Panc1 (cell line): ENCODE measurements around the gene AKAP10.

Experiments used
- POLR2AphosphoS5 ChIP-seq: IDR thresholded peaks from 2 replicates; pipeline ENCODE4 v1.6.1; 2012; ENCODE audit warnings: mild to moderate bottlenecking, low read depth, low read length, moderate library complexity
- TCF7L2 ChIP-seq: IDR thresholded peaks from 2 replicates; pipeline ENCODE4 v1.6.1; 2011; ENCODE audit warnings: mild to moderate bottlenecking, low read depth, low read length, inconsistent platforms
- TF ChIP-seq, protein P1 (sequence below): fragments of 450-650 bp; IDR thresholded peaks from 2 replicates; pipeline ENCODE4 v1.5.1; 2017; ENCODE audit warnings: mild to moderate bottlenecking

DNA sequence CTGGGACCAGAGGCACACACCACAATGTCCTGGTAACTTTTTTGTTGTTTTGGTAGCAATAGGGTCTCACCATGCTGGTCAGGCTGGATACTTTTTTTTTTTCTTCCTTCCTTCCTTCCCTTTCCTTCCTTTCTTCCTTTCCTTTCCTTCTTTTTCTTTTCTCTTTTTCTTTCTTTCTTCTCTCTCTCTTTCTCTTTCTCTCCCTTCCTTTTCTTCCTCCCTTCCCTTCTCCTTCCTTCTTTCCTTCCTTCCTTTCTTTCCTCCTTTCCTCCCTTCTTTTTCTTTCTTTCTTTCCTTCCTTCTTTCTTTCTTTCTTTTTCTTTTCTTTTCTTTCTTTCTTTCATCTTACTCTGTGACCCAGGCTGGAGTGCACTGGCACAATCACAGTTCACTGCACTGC, 91.5 kb downstream of the AKAP10 start:
- TF ChIP-seq POLR2AphosphoS5 (no peak), TCF7L2 (no peak)
- TF ChIP-seq, protein P1, sequence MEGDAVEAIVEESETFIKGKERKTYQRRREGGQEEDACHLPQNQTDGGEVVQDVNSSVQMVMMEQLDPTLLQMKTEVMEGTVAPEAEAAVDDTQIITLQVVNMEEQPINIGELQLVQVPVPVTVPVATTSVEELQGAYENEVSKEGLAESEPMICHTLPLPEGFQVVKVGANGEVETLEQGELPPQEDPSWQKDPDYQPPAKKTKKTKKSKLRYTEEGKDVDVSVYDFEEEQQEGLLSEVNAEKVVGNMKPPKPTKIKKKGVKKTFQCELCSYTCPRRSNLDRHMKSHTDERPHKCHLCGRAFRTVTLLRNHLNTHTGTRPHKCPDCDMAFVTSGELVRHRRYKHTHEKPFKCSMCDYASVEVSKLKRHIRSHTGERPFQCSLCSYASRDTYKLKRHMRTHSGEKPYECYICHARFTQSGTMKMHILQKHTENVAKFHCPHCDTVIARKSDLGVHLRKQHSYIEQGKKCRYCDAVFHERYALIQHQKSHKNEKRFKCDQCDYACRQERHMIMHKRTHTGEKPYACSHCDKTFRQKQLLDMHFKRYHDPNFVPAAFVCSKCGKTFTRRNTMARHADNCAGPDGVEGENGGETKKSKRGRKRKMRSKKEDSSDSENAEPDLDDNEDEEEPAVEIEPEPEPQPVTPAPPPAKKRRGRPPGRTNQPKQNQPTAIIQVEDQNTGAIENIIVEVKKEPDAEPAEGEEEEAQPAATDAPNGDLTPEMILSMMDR, result no peak
